ENCODE results near the gene TM4SF1.

DNA sequence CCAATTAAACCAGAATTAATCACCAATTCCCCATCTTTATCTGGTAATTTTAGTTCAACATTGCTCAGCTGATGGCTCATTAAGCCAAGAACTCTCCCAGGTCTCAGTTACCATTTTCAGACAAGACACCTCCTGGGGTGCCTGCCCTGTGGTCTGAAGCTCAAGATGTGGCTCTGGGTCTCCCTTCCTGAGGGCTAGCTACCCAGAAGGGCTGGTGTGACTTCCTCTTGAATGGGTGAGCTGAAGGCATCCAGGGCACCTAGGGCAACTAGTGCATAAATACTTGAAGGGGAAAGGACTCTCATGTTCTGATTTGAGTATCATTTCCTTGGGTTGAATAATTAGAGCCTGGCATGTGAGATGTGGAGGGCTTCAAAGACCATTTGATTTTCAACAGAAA lies 6.7 kb upstream of the TM4SF1 start:
- no peak for TF ChIP-seq FOSL1 (tag; conservative IDR thresholded peaks at IDR 0.05)
- no peak for TF ChIP-seq CREM (IDR thresholded peaks at IDR 0.05; ENCODE audit: low read depth)
- TF ChIP-seq NFRKB (IDR thresholded peaks at IDR 0.05; ENCODE audit: low read depth): no peak
- TF ChIP-seq, protein P1, sequence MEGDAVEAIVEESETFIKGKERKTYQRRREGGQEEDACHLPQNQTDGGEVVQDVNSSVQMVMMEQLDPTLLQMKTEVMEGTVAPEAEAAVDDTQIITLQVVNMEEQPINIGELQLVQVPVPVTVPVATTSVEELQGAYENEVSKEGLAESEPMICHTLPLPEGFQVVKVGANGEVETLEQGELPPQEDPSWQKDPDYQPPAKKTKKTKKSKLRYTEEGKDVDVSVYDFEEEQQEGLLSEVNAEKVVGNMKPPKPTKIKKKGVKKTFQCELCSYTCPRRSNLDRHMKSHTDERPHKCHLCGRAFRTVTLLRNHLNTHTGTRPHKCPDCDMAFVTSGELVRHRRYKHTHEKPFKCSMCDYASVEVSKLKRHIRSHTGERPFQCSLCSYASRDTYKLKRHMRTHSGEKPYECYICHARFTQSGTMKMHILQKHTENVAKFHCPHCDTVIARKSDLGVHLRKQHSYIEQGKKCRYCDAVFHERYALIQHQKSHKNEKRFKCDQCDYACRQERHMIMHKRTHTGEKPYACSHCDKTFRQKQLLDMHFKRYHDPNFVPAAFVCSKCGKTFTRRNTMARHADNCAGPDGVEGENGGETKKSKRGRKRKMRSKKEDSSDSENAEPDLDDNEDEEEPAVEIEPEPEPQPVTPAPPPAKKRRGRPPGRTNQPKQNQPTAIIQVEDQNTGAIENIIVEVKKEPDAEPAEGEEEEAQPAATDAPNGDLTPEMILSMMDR (IDR thresholded peaks at IDR 0.05 in 2 of 3, conservative IDR thresholded peaks at IDR 0.05 in 1 of 3; ENCODE audit: insufficient read depth in 2 of 3, low read depth in 1 of 3, low read length in 3 of 3): no peak
- TF ChIP-seq SMC3 (conservative IDR thresholded peaks at IDR 0.05; ENCODE audit: insufficient read depth, low read depth, low read length): no peak
- TF ChIP-seq NFXL1 (CRISPR knock-in tag; IDR thresholded peaks at IDR 0.05): no peak
- TF ChIP-seq, protein P2, sequence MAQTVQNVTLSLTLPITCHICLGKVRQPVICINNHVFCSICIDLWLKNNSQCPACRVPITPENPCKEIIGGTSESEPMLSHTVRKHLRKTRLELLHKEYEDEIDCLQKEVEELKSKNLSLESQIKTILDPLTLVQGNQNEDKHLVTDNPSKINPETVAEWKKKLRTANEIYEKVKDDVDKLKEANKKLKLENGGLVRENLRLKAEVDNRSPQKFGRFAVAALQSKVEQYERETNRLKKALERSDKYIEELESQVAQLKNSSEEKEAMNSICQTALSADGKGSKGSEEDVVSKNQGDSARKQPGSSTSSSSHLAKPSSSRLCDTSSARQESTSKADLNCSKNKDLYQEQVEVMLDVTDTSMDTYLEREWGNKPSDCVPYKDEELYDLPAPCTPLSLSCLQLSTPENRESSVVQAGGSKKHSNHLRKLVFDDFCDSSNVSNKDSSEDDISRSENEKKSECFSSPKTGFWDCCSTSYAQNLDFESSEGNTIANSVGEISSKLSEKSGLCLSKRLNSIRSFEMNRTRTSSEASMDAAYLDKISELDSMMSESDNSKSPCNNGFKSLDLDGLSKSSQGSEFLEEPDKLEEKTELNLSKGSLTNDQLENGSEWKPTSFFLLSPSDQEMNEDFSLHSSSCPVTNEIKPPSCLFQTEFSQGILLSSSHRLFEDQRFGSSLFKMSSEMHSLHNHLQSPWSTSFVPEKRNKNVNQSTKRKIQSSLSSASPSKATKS (CRISPR knock-in tag; IDR thresholded peaks at IDR 0.05): no peak
- no peak for TF ChIP-seq MCM5 (IDR thresholded peaks at IDR 0.05; ENCODE audit: low read depth)
- no peak for TF ChIP-seq ZKSCAN1 (IDR thresholded peaks at IDR 0.05; ENCODE audit: low read depth, low read length)
